HG02852 (cell line): ENCODE measurements around the gene ZBTB33.

Experiments used
- ATAC-seq: cut with Tn5 transposase; IDR thresholded peaks from one replicate; pipeline ENCODE4 v1.9.1; 2021; ENCODE audit warnings: mild to moderate bottlenecking, moderate library complexity; ENCODE audit not compliant: unreplicated experiment

ZBTB33 gene

DNA sequence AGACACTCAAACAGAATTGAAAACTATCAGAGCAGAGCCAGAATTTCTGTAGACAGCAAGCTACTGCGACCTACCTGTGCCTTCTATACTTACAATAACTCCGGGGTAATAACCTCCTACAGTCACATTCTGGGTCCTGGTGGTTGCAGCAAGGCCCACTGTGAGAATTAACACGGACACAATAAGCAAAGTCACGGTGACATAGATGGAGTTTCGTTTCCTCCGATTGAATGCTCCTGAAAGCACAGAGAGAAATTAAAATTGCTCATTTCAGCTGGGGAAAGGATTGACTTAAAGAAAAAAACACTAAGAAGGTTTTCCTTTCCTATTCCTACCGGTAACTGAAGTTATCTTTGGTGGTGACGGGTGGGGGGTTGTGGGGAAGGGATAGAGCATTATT is 53.6 kb downstream of the ZBTB33 start:
- no peak for ATAC-seq

DNA sequence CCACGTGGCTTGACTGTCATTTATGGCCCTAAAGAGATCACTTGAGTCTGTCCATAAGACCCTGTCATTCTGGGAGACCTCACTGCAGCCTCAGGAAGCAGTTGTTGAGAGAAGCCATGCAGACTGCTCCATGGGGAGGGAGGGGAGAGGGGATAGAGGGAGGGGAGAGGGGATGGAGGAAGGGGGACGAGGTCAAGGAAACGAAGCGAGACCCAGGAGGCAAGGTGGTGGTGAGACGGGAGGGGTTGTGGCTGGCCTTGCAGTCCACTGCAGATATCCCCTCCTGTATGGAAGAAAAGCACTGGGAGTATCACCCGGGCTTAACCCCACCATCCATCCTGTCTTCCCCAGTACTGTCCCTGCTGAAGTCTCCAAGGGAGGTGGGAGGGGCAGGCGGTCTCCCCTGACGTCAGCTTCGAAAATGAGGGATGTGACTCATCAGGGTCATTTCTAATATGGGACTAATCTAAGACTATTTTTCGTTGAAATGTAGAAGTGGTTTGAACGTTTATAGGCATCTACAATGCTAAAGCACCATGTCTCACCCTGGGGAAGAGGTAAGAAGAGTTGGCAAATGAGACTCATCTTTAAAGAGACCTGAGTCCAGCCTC is 55.0 kb downstream of the ZBTB33 start:
- no peak for ATAC-seq

DNA sequence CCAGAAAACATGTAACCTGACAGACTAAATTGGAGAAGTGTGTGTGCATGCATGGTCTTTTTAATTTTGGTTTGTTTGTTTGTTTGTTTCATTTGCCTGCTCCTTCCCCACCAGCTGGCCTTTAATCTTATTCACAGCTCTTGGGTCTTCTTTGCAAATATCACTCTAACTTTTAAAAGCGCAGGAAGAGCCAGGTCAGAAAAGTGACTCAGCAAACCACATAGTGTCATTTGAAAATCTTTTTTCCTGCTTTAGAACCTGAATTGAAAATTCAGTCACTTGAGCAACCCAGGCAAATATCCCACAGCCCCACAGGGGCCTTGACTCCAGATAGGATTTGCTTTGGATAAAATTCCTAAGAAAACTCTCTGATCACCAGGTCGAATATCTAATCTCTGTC is 56.0 kb downstream of the ZBTB33 start:
- no peak for ATAC-seq
